ENCODE measurements around the gene SLC7A1.

DNA sequence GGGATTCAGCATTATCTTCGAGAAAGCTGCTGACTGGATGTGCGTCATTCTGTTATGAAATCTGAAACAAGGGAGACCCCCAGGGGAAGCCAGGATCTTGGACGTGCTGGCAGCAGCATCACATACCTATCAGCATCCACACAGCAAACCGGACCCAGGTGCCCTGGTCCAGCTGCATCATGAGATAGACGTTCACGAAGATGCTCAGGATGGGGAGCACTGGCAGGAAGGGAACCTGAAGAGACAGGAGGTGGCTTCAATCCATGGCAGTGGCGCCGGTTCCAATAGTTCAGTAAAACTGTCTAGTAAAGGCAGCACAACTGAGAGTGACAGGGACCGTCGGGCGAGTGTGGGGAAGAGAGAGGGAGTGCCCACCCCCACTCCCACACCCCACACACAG, 79.5 kb downstream of the SLC7A1 start:
- TF ChIP-seq, protein P1, sequence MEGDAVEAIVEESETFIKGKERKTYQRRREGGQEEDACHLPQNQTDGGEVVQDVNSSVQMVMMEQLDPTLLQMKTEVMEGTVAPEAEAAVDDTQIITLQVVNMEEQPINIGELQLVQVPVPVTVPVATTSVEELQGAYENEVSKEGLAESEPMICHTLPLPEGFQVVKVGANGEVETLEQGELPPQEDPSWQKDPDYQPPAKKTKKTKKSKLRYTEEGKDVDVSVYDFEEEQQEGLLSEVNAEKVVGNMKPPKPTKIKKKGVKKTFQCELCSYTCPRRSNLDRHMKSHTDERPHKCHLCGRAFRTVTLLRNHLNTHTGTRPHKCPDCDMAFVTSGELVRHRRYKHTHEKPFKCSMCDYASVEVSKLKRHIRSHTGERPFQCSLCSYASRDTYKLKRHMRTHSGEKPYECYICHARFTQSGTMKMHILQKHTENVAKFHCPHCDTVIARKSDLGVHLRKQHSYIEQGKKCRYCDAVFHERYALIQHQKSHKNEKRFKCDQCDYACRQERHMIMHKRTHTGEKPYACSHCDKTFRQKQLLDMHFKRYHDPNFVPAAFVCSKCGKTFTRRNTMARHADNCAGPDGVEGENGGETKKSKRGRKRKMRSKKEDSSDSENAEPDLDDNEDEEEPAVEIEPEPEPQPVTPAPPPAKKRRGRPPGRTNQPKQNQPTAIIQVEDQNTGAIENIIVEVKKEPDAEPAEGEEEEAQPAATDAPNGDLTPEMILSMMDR (IDR thresholded peaks at IDR 0.05) = no peak
- no peak for TF ChIP-seq POLR2A (IDR thresholded peaks at IDR 0.05)
